Astrocyte (in vitro differentiated cells and primary cell): ENCODE data around the gene SUN5.

Experiments
- EZH2 ChIP-seq: IDR thresholded peaks from 2 replicates; pipeline ENCODE4 v1.6.1; 2012; ENCODE audit warnings: mild to moderate bottlenecking, low read length, inconsistent platforms; ENCODE audit not compliant: insufficient read depth
- TF ChIP-seq, protein P1 (sequence below): IDR thresholded peaks from 2 replicates; pipeline ENCODE4 v1.5.1; 2011; ENCODE audit warnings: low read depth, mild to moderate bottlenecking, inconsistent platforms, low read length, moderate library complexity; ENCODE audit not compliant: insufficient read depth

- TF ChIP-seq, protein P1, sequence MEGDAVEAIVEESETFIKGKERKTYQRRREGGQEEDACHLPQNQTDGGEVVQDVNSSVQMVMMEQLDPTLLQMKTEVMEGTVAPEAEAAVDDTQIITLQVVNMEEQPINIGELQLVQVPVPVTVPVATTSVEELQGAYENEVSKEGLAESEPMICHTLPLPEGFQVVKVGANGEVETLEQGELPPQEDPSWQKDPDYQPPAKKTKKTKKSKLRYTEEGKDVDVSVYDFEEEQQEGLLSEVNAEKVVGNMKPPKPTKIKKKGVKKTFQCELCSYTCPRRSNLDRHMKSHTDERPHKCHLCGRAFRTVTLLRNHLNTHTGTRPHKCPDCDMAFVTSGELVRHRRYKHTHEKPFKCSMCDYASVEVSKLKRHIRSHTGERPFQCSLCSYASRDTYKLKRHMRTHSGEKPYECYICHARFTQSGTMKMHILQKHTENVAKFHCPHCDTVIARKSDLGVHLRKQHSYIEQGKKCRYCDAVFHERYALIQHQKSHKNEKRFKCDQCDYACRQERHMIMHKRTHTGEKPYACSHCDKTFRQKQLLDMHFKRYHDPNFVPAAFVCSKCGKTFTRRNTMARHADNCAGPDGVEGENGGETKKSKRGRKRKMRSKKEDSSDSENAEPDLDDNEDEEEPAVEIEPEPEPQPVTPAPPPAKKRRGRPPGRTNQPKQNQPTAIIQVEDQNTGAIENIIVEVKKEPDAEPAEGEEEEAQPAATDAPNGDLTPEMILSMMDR: no peak
- no peak for TF ChIP-seq EZH2
These were observed 57.6 kb downstream of the SUN5 start for GRCh38 chr20:32946629-32947028.
